Caco-2 (cell line): Measurements from ENCODE around the gene IL12RB1. TPM values are rescaled to one million over a fixed set of nuclear protein-coding genes. Genes with fewer than 3 reads are reported as not detected.

Experiments used
- BruUV-seq: library from RNA; stranded (reverse); fragments of 400-500 nt; replicated peaks from 2 replicates; lab custom pipeline; 2021; lab: Mats Ljungman, UMichigan
- CTCF ChIA-PET: fragments of 300-600 bp; sonication (Branson Sonifier 250); formaldehyde crosslinking; loops from one replicate; lab custom pipeline; 2022; ENCODE audit warnings: antibody characterized with exemption; lab: Charles Lee
- POLR2A ChIA-PET: fragments of 300-600 bp; sonication (Branson Sonifier 250); formaldehyde crosslinking; loops from one replicate; lab custom pipeline; 2022; ENCODE audit warnings: antibody characterized with exemption; lab: Charles Lee
- DNase-seq, 2 experiments: peaks; one replicate each; pipeline versions ENCODE4 v3.0.0 to v3.0.0-alpha.2; 2020 to 2022
- H3K27me3 ChIP-seq: replicated peaks from 2 replicates; pipeline ENCODE4 v1.6.0; 2011; ENCODE audit warnings: low read length; ENCODE audit not compliant: control insufficient read depth, insufficient read depth
- H3K36me3 ChIP-seq: 2 replicates; pipeline ENCODE4 v1.5.1; 2011; ENCODE audit warnings: low read length; ENCODE audit not compliant: control insufficient read depth, insufficient read depth
- H3K4me1 ChIP-seq: fragments of 250-450 bp; sonication (Bioruptor Pico); 2 replicates; pipeline ENCODE4 v1.5.1; 2020; ENCODE audit warnings: mild to moderate bottlenecking
- H3K4me3 ChIP-seq: 2 replicates; pipeline ENCODE4 v1.5.1; 2011; ENCODE audit warnings: low read depth, mild to moderate bottlenecking, control low read depth, low read length
- H3K9me3 ChIP-seq: fragments of 250-450 bp; sonication (Bioruptor Pico); 2 replicates; pipeline ENCODE4 v1.5.1; 2020; ENCODE audit warnings: mild to moderate bottlenecking, moderate library complexity
- H3K27ac Mint-ChIP-seq: one replicate; pipeline ENCODE4 v1.8.0; 2022; ENCODE audit warnings: mixed read lengths; ENCODE audit not compliant: unreplicated experiment
- H3K27me3 Mint-ChIP-seq: one replicate; pipeline ENCODE4 v1.8.0; 2022; ENCODE audit warnings: mixed read lengths; ENCODE audit not compliant: insufficient read depth, unreplicated experiment
- H3K36me3 Mint-ChIP-seq: one replicate; pipeline ENCODE4 v1.8.0; 2022; ENCODE audit warnings: mild to moderate bottlenecking, mixed read lengths; ENCODE audit not compliant: insufficient read depth, unreplicated experiment
- H3K4me1 Mint-ChIP-seq: one replicate; pipeline ENCODE4 v1.8.0; 2022; ENCODE audit warnings: low read depth, mixed read lengths; ENCODE audit not compliant: unreplicated experiment
- H3K4me3 Mint-ChIP-seq: one replicate; pipeline ENCODE4 v1.8.0; 2022; ENCODE audit warnings: mild to moderate bottlenecking, moderate library complexity, mixed read lengths; ENCODE audit not compliant: unreplicated experiment
- H3K9me3 Mint-ChIP-seq: one replicate; pipeline ENCODE4 v1.8.0; 2022; ENCODE audit warnings: mixed read lengths; ENCODE audit not compliant: unreplicated experiment
- CTCF ChIP-seq, 2 experiments: fragments of 200-600 bp in 1 of 2; IDR thresholded peaks; 1 replicate in 1 of 2; 2 replicates in 1 of 2; pipeline versions ENCODE4 v1.5.1 to v1.8.0; 2011 to 2022; ENCODE audit warnings: antibody characterized with exemption in 1 of 2, control low read depth in 1 of 2, inconsistent platforms in 1 of 2, low read depth in 1 of 2, low read length in 1 of 2, mild to moderate bottlenecking in 1 of 2, moderate library complexity in 1 of 2; ENCODE audit not compliant: insufficient read depth in 1 of 2, severe bottlenecking in 1 of 2, unreplicated experiment in 1 of 2
- intact Hi-C: fragments of 100-400 bp; cut with micrococcal nuclease; formaldehyde crosslinking; loops from one replicate; pipeline ENCODE4 v1.10.0; 2022; ENCODE audit not compliant: unreplicated experiment
- total RNA-seq: library from RNA; stranded (reverse); gene quantifications from 2 replicates; pipeline ENCODE4 v1.2.3, GENCODE V29; 2022

IL12RB1 gene
- total RNA-seq, 1 experiment from 2014 or later = not detected

GRCh38 chr19:18010149-18010548 is 76.6 kb downstream of the IL12RB1 start:
- BruUV-seq = no TSS peak

DNA sequence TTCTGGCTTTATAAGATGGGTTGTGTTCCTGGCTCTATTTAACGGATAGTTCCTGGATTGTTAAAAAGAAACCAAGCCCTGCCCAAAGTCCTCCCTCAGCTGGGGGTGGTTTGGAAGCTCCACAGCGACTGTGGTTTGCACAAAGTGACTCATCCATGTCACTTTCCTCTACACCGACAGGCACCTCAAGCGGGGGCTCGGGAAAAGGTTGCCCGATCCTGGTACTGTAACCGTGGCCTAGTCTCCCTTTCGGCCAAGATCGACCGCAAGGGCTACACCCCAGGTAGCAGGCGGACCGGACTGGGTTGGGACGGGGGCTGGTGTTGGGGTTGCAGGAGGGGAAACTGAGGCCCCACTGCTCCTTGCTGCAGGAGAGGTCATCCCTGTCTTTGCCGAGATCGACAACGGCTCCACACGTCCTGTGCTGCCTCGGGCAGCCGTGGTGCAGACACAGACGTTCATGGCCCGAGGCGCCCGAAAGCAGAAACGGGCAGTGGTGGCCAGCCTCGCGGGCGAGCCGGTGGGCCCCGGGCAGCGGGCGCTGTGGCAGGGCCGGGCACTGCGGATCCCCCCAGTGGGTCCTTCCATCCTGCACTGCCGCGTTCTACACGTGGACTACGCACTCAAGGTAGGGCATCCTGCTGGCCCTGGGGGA is 77.2 kb downstream of the IL12RB1 start:
- intact Hi-C loops = no loop called here
- BruUV-seq = no TSS peak

More at GRCh38 chr19:18010149-18010548, 76.6 kb downstream of the IL12RB1 start:
- Mint-ChIP-seq H3K4me3 (no peak overlapping the region), H3K27ac (no peak overlapping the region), H3K4me1 (peaks cover 13% of the 10 kb centered on the region), H3K27me3 (no peaks in the 10 kb centered on the region), H3K36me3 (peaks cover 25% of the 10 kb centered on the region), H3K9me3 (no peaks in the 10 kb centered on the region)
- ChIA-PET CTCF (interaction anchor here (0.6 kb wide), 1 partner anchor 718 kb away, joined by 3 read pairs; no protein-coding TSS in a partner anchor), POLR2A (no interaction called here)
- Histone ChIP-seq H3K9me3 (no peaks in the 10 kb centered on the region), H3K4me1 (peaks cover 9% of the 10 kb centered on the region), H3K27me3 (no peaks in the 10 kb centered on the region), H3K36me3 (peaks cover 1% of the 10 kb centered on the region), H3K4me3 (no peak overlapping the region)
- intact Hi-C loops = no loop called here
- TF ChIP-seq CTCF (IDR thresholded peaks at IDR 0.05; ENCODE audit: insufficient read depth in 1 of 2, low read depth in 1 of 2, low read length in 1 of 2, severe bottlenecking in 1 of 2, unreplicated experiment in 1 of 2) = no peak
- no peak for DNase-seq

More for the DNA sequence above, 77.2 kb downstream of the IL12RB1 start:
- Histone ChIP-seq H3K36me3 (peaks cover 1% of the 10 kb centered on the region), H3K9me3 (no peaks in the 10 kb centered on the region), H3K4me1 (peaks cover 9% of the 10 kb centered on the region), H3K27me3 (no peaks in the 10 kb centered on the region), H3K4me3 (no peak overlapping the region)
- Mint-ChIP-seq H3K4me1 (peaks cover 13% of the 10 kb centered on the region), H3K9me3 (no peaks in the 10 kb centered on the region), H3K27me3 (no peaks in the 10 kb centered on the region), H3K36me3 (peaks cover 25% of the 10 kb centered on the region), H3K4me3 (no peak overlapping the region), H3K27ac (no peak overlapping the region)
- DNase-seq = no peak
- ChIA-PET POLR2A (no interaction called here), CTCF (interaction anchor here (0.6 kb wide), 1 partner anchor 717 kb away, joined by 3 read pairs; no protein-coding TSS in a partner anchor)
- TF ChIP-seq CTCF (IDR thresholded peaks at IDR 0.05; ENCODE audit: insufficient read depth in 1 of 2, low read depth in 1 of 2, low read length in 1 of 2, severe bottlenecking in 1 of 2, unreplicated experiment in 1 of 2) = no peak

Other genes with a start within 250 kb of the IL12RB1 start
- gene JAK3, start 239.0 kb downstream of the IL12RB1 start, total RNA-seq = not detected in 2 replicates
- gene RPL18A, start 227.0 kb downstream of the IL12RB1 start, total RNA-seq = 1,599 and 1,686 TPM in 2 replicates
- gene SLC5A5, start 215.0 kb downstream of the IL12RB1 start, total RNA-seq = 0.43 TPM in 1 of 2 replicates, not detected in the other
- gene CCDC124, start 153.9 kb downstream of the IL12RB1 start, total RNA-seq = 73.3 TPM in 2 replicates
- gene KCNN1, start 119.8 kb downstream of the IL12RB1 start, total RNA-seq = not detected in 2 replicates
- gene ARRDC2, start 78.8 kb downstream of the IL12RB1 start, total RNA-seq = 6.0 and 6.5 TPM in 2 replicates
- gene MAST3, start 10.8 kb upstream of the IL12RB1 start, total RNA-seq = 8.0 and 8.2 TPM in 2 replicates
- 34.3 and 37.8 TPM in 2 replicates for gene PIK3R2, start 66.2 kb upstream of the IL12RB1 start, total RNA-seq
- 38.3 and 39.6 TPM in 2 replicates for gene IFI30, start 86.9 kb upstream of the IL12RB1 start, total RNA-seq
- gene MPV17L2, start 106.3 kb upstream of the IL12RB1 start, total RNA-seq = 14.1 and 16.6 TPM in 2 replicates
- 2.3 and 3.9 TPM in 2 replicates for gene RAB3A, start 117.1 kb upstream of the IL12RB1 start, total RNA-seq
- 0.36 and 0.46 TPM in 2 replicates for gene PDE4C, start 139.5 kb upstream of the IL12RB1 start, total RNA-seq
- 1.5 and 2.1 TPM in 2 replicates for gene IQCN, start 187.5 kb upstream of the IL12RB1 start, total RNA-seq
- gene JUND, start 194.7 kb upstream of the IL12RB1 start, total RNA-seq = 75.5 and 78.8 TPM in 2 replicates
- gene LSM4, start 236.1 kb upstream of the IL12RB1 start, total RNA-seq = 184 and 186 TPM in 2 replicates